WTC11 (cell line): ENCODE results near the gene NCAM2. TPM values are rescaled to one million over a fixed set of nuclear protein-coding genes. Genes with fewer than 3 reads are reported as not detected.

Experiments used
- ATAC-seq: fragments of 200-7000 bp; cut with Tn5 transposase; 2 replicates; pipeline ENCODE4 v1.10.0; 2021; ENCODE audit warnings: mild to moderate bottlenecking, moderate library complexity
- CTCF ChIA-PET: fragments of 300-600 bp; sonication (Branson Sonifier 250); formaldehyde crosslinking; loops from one replicate; lab custom pipeline; 2021; ENCODE audit warnings: antibody characterized with exemption; lab: Charles Lee
- POLR2A ChIA-PET: fragments of 350-600 bp; sonication (Branson Sonifier 250); formaldehyde crosslinking; loops from one replicate; lab custom pipeline; 2021; ENCODE audit warnings: antibody characterized with exemption; lab: Charles Lee
- DNase-seq: peaks from one replicate; pipeline ENCODE4 v3.0.0; 2021; ENCODE audit warnings: low spot score
- H3K27ac Mint-ChIP-seq: 2 replicates; pipeline ENCODE4 v1.8.0; 2021; ENCODE audit warnings: mixed read lengths
- H3K27me3 Mint-ChIP-seq: 2 replicates; pipeline ENCODE4 v1.8.0; 2021; ENCODE audit warnings: low read depth, mild to moderate bottlenecking, moderate library complexity, mixed read lengths
- H3K36me3 Mint-ChIP-seq: 2 replicates; pipeline ENCODE4 v1.8.0; 2021; ENCODE audit warnings: mixed read lengths
- H3K4me1 Mint-ChIP-seq: 2 replicates; pipeline ENCODE4 v1.8.0; 2022; ENCODE audit warnings: mixed read lengths
- H3K4me3 Mint-ChIP-seq: 2 replicates; pipeline ENCODE4 v1.8.0; 2021; ENCODE audit warnings: mild to moderate bottlenecking, moderate library complexity, mixed read lengths
- H3K9me3 Mint-ChIP-seq: 2 replicates; pipeline ENCODE4 v1.8.0; 2021; ENCODE audit warnings: mixed read lengths
- GRHL2 ChIP-seq: fragments of 250-450 bp; sonication (Bioruptor Pico); IDR thresholded peaks from 2 replicates; pipeline ENCODE4 v1.8.0; 2022; ENCODE audit warnings: mild to moderate bottlenecking, moderate library complexity; ENCODE audit not compliant: insufficient replicate concordance, severe bottlenecking
- NFATC4 ChIP-seq: fragments of 250-450 bp; sonication (Bioruptor Pico); IDR thresholded peaks from 2 replicates; pipeline ENCODE4 v1.9.0; 2021; ENCODE audit warnings: mild to moderate bottlenecking
- NR1H2 ChIP-seq: sonication (generic); formaldehyde crosslinking; IDR thresholded peaks from 2 replicates; pipeline ENCODE4 v1.9.0; 2021; ENCODE audit warnings: mild to moderate bottlenecking, moderate library complexity, missing genetic modification reagents
- RELA ChIP-seq: sonication (generic); formaldehyde crosslinking; IDR thresholded peaks from 2 replicates; pipeline ENCODE4 v1.8.1; 2022; ENCODE audit warnings: missing genetic modification reagents, mild to moderate bottlenecking, borderline replicate concordance
- TP53 ChIP-seq: sonication (generic); formaldehyde crosslinking; IDR thresholded peaks from 2 replicates; pipeline ENCODE4 v1.8.1; 2023; ENCODE audit warnings: mild to moderate bottlenecking, missing genetic modification reagents
- ZBTB21 ChIP-seq: sonication (generic); formaldehyde crosslinking; IDR thresholded peaks from 2 replicates; pipeline ENCODE4 v1.8.1; 2023; ENCODE audit warnings: mild to moderate bottlenecking, missing genetic modification reagents, borderline replicate concordance
- total RNA-seq: library from RNA; stranded (reverse); gene quantifications from 3 replicates; pipeline ENCODE4 v1.2.3, GENCODE V29; 2021
- TF ChIP-seq, protein P1 (sequence below): sonication (generic); formaldehyde crosslinking; IDR thresholded peaks from 2 replicates; pipeline ENCODE4 v1.8.0; 2023; ENCODE audit warnings: missing genetic modification reagents, mild to moderate bottlenecking, borderline replicate concordance
- TF ChIP-seq, protein P2 (sequence below): sonication (generic); formaldehyde crosslinking; IDR thresholded peaks from 2 replicates; pipeline ENCODE4 v1.8.1; 2022; ENCODE audit warnings: low read depth, missing genetic modification reagents, borderline replicate concordance
- TF ChIP-seq, protein P3 (sequence below): sonication (generic); formaldehyde crosslinking; IDR thresholded peaks from 2 replicates; pipeline ENCODE4 v1.8.1; 2023; ENCODE audit warnings: mild to moderate bottlenecking, missing genetic modification reagents
- TF ChIP-seq, protein P4 (sequence below): fragments of 250-450 bp; sonication (Bioruptor Pico); IDR thresholded peaks from 2 replicates; pipeline ENCODE4 v2.1.2; 2022; ENCODE audit warnings: mild to moderate bottlenecking, moderate library complexity

The NCAM2 gene
- total RNA-seq, 1 experiment from 2014 or later = 1.6 TPM

DNA sequence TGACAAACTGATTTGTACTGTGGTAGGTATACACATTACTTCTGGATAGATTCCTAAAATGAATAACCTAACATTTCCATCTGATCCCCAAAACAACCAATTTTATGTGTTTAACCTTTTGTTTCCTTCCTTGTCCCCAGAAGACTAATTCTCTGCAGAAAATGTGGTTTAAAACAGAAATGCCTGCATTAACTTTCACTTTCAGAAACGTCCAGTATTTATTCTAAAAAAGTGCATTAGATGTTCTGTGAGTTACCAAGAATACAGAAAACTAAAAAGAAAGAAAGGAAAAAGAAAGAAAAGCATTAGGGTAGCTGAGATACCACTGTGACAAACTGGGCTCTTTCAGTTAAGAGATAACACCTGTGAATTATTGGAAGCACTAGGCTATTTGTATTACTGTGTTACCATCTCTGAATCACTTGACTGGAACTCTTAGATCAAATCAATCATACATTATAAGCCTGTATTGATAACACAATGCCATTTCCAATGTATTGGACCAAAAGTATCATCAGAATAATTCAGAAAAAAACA, 177.7 kb downstream of the NCAM2 start:
- no peaks in the 10 kb centered on the region for H3K27me3 Mint-ChIP-seq
- no peak for ATAC-seq
- POLR2A ChIA-PET = no interaction called here

DNA sequence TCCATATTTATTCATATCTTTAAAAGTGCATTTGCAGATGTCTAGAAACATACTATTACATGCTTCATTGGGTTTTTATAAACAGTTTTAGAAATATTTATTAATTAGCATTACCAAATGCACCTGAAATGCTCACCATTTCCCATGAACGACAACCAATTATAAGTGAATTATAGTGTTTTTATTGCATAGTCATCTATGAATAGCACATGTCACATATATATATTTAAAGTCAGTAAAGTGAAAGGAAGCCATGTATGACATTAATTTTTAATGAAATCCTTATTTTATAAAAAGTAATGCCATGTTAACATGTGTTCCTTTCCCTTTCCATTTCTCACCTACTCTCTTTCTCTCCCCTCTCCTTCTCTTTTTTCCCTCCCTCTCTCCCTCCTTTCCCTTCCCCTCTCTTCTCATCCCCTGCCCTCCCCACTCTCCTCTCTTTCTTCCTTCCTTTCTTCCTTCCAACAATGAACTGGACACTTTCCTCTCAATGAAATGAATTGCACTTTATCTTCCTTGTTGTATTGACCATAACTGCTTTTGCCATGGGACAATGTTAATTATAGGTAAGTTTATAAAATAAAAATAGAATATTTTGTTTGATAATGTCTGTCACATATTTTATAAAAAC, 179.3 kb downstream of the NCAM2 start:
- no peaks in the 10 kb centered on the region for H3K4me1 Mint-ChIP-seq
- no peaks in the 10 kb centered on the region for H3K36me3 Mint-ChIP-seq
- TF ChIP-seq, protein P1, sequence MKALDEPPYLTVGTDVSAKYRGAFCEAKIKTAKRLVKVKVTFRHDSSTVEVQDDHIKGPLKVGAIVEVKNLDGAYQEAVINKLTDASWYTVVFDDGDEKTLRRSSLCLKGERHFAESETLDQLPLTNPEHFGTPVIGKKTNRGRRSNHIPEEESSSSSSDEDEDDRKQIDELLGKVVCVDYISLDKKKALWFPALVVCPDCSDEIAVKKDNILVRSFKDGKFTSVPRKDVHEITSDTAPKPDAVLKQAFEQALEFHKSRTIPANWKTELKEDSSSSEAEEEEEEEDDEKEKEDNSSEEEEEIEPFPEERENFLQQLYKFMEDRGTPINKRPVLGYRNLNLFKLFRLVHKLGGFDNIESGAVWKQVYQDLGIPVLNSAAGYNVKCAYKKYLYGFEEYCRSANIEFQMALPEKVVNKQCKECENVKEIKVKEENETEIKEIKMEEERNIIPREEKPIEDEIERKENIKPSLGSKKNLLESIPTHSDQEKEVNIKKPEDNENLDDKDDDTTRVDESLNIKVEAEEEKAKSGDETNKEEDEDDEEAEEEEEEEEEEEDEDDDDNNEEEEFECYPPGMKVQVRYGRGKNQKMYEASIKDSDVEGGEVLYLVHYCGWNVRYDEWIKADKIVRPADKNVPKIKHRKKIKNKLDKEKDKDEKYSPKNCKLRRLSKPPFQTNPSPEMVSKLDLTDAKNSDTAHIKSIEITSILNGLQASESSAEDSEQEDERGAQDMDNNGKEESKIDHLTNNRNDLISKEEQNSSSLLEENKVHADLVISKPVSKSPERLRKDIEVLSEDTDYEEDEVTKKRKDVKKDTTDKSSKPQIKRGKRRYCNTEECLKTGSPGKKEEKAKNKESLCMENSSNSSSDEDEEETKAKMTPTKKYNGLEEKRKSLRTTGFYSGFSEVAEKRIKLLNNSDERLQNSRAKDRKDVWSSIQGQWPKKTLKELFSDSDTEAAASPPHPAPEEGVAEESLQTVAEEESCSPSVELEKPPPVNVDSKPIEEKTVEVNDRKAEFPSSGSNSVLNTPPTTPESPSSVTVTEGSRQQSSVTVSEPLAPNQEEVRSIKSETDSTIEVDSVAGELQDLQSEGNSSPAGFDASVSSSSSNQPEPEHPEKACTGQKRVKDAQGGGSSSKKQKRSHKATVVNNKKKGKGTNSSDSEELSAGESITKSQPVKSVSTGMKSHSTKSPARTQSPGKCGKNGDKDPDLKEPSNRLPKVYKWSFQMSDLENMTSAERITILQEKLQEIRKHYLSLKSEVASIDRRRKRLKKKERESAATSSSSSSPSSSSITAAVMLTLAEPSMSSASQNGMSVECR (CRISPR knock-in tag) = no peak
- TF ChIP-seq, protein P2, sequence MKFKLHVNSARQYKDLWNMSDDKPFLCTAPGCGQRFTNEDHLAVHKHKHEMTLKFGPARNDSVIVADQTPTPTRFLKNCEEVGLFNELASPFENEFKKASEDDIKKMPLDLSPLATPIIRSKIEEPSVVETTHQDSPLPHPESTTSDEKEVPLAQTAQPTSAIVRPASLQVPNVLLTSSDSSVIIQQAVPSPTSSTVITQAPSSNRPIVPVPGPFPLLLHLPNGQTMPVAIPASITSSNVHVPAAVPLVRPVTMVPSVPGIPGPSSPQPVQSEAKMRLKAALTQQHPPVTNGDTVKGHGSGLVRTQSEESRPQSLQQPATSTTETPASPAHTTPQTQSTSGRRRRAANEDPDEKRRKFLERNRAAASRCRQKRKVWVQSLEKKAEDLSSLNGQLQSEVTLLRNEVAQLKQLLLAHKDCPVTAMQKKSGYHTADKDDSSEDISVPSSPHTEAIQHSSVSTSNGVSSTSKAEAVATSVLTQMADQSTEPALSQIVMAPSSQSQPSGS (CRISPR knock-in tag) = no peak
- TF ChIP-seq NR1H2 (CRISPR knock-in tag) = no peak
- TF ChIP-seq, protein P3, sequence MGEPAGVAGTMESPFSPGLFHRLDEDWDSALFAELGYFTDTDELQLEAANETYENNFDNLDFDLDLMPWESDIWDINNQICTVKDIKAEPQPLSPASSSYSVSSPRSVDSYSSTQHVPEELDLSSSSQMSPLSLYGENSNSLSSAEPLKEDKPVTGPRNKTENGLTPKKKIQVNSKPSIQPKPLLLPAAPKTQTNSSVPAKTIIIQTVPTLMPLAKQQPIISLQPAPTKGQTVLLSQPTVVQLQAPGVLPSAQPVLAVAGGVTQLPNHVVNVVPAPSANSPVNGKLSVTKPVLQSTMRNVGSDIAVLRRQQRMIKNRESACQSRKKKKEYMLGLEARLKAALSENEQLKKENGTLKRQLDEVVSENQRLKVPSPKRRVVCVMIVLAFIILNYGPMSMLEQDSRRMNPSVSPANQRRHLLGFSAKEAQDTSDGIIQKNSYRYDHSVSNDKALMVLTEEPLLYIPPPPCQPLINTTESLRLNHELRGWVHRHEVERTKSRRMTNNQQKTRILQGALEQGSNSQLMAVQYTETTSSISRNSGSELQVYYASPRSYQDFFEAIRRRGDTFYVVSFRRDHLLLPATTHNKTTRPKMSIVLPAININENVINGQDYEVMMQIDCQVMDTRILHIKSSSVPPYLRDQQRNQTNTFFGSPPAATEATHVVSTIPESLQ (CRISPR knock-in tag) = no peak
- no peak for TF ChIP-seq RELA (CRISPR knock-in tag)
- TF ChIP-seq ZBTB21 (CRISPR knock-in tag) = no peak
- TF ChIP-seq, protein P4, sequence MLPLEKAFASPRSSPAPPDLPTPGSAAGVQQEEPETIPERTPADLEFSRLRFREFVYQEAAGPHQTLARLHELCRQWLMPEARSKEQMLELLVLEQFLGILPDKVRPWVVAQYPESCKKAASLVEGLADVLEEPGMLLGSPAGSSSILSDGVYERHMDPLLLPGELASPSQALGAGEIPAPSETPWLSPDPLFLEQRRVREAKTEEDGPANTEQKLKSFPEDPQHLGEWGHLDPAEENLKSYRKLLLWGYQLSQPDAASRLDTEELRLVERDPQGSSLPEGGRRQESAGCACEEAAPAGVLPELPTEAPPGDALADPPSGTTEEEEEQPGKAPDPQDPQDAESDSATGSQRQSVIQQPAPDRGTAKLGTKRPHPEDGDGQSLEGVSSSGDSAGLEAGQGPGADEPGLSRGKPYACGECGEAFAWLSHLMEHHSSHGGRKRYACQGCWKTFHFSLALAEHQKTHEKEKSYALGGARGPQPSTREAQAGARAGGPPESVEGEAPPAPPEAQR (CRISPR knock-in tag) = no peak
- TF ChIP-seq GRHL2 (CRISPR knock-in tag) = no peak
- ATAC-seq (no peak), DNase-seq (no peak)
- H3K9me3 Mint-ChIP-seq = no peaks in the 10 kb centered on the region
- no peak overlapping the region for H3K4me3 Mint-ChIP-seq
- ChIA-PET CTCF (no interaction called here), POLR2A (no interaction called here)
- H3K27ac Mint-ChIP-seq = no peak overlapping the region
- no peaks in the 10 kb centered on the region for H3K27me3 Mint-ChIP-seq

More for the DNA sequence above, 177.7 kb downstream of the NCAM2 start:
- no peaks in the 10 kb centered on the region for H3K9me3 Mint-ChIP-seq
- H3K4me1 Mint-ChIP-seq = no peaks in the 10 kb centered on the region
- CTCF ChIA-PET = no interaction called here
- no peak for TF ChIP-seq TP53 (CRISPR knock-in tag)
- TF ChIP-seq NFATC4 = no peak
- TF ChIP-seq, all 79 proteins: peak for 0
- no peak for DNase-seq
- Mint-ChIP-seq H3K27ac (no peak overlapping the region), H3K36me3 (no peaks in the 10 kb centered on the region), H3K4me3 (no peak overlapping the region)
